ENCODE results near the gene GALNT7. TPM values are rescaled to one million over a fixed set of nuclear protein-coding genes. Genes with fewer than 3 reads are reported as not detected.

GALNT7 gene
- total RNA-seq, 1 donor from 2014 or later: 26.0 TPM

DNA sequence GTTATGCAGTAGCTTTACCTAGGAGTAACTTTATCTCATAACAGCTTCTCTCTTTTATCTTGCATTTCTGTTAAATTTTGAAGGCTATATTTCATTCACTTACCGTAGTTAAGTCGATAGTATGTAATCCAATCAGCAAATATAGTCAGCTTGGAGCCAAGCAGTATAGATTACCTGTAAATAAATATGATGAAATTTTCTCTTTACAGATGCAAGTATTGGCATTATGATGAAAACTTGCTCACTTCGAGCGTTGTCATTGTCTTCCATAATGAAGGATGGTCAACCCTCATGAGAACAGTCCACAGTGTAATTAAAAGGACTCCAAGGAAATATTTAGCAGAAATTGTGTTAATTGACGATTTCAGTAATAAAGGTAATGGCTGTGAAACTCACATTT, 123.3 kb downstream of the GALNT7 start:
- peaks cover 4% of the 10 kb centered on the region for H3K9me3 Mint-ChIP-seq (ENCODE audit: low read depth)
- no peaks in the 10 kb centered on the region for H3K4me1 Mint-ChIP-seq (ENCODE audit: low read depth)
- no peak overlapping the region for H3K27ac Mint-ChIP-seq (ENCODE audit: unreplicated experiment)
- no peak overlapping the region for H3K4me3 Mint-ChIP-seq (ENCODE audit: unreplicated experiment)
- DNase-seq (ENCODE audit: low spot score): no peak
- TF ChIP-seq, protein P1, sequence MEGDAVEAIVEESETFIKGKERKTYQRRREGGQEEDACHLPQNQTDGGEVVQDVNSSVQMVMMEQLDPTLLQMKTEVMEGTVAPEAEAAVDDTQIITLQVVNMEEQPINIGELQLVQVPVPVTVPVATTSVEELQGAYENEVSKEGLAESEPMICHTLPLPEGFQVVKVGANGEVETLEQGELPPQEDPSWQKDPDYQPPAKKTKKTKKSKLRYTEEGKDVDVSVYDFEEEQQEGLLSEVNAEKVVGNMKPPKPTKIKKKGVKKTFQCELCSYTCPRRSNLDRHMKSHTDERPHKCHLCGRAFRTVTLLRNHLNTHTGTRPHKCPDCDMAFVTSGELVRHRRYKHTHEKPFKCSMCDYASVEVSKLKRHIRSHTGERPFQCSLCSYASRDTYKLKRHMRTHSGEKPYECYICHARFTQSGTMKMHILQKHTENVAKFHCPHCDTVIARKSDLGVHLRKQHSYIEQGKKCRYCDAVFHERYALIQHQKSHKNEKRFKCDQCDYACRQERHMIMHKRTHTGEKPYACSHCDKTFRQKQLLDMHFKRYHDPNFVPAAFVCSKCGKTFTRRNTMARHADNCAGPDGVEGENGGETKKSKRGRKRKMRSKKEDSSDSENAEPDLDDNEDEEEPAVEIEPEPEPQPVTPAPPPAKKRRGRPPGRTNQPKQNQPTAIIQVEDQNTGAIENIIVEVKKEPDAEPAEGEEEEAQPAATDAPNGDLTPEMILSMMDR (IDR thresholded peaks at IDR 0.05): no peak
- H3K27me3 Mint-ChIP-seq (ENCODE audit: low read depth): no peaks in the 10 kb centered on the region
- H3K36me3 Mint-ChIP-seq (ENCODE audit: low read depth): peaks cover 2% of the 10 kb centered on the region

DNA sequence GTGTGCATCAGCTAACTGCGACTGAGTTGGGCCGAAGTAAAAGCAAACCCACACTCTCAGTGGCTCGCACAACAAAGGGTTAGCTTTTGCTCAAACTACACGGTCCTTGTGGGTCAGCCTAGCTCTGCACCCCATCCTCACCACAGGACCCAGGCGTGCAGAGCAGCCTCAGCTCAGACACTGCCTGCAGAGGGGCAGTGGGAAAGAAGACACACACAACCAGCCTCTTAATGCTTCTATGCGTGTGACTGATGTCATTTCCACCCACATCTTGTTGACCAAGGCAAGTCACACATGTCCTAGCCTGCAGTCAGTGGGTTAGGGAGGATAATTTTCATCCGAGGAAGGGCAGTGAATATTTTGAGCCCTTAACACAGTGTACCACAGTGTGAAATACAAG, 125.1 kb downstream of the GALNT7 start:
- Mint-ChIP-seq H3K4me3 (ENCODE audit: unreplicated experiment) (no peak overlapping the region), H3K36me3 (ENCODE audit: low read depth) (peaks cover 4% of the 10 kb centered on the region), H3K9me3 (ENCODE audit: low read depth) (no peaks in the 10 kb centered on the region), H3K27me3 (ENCODE audit: low read depth) (no peaks in the 10 kb centered on the region), H3K27ac (ENCODE audit: unreplicated experiment) (no peak overlapping the region), H3K4me1 (ENCODE audit: low read depth) (no peaks in the 10 kb centered on the region)
- TF ChIP-seq, protein P1 (IDR thresholded peaks at IDR 0.05): no peak
- DNase-seq (ENCODE audit: low spot score): no peak

DNA sequence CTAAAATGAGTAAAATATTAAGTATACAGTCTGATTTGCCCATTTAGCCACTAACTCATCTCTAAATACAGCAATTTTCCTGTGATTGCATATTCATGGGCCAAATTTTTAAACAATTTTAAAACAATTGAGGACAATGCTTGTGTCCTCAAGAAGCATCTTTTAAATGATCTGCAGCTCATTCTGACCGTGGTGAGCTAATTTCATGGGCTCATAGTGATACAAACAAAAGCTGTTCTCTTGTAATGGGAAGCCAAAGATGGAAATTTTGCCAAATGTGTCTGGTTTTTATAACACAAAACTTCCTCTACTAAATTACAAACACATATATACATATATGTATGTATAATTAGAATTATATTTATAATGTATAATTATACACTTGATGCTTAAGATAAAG, 125.8 kb downstream of the GALNT7 start:
- TF ChIP-seq, protein P1 (IDR thresholded peaks at IDR 0.05): no peak
- Mint-ChIP-seq H3K27me3 (ENCODE audit: low read depth) (no peaks in the 10 kb centered on the region), H3K4me3 (ENCODE audit: unreplicated experiment) (no peak overlapping the region), H3K9me3 (ENCODE audit: low read depth) (no peaks in the 10 kb centered on the region), H3K36me3 (ENCODE audit: low read depth) (peaks cover 4% of the 10 kb centered on the region), H3K4me1 (ENCODE audit: low read depth) (no peaks in the 10 kb centered on the region), H3K27ac (ENCODE audit: unreplicated experiment) (no peak overlapping the region)
- no peak for DNase-seq (ENCODE audit: low spot score)

- TF ChIP-seq, protein P1 (IDR thresholded peaks at IDR 0.05): peak; percentile 88
- no peak overlapping the region for H3K4me3 Mint-ChIP-seq (ENCODE audit: unreplicated experiment)
- no peak for DNase-seq (ENCODE audit: low spot score)
- no peaks in the 10 kb centered on the region for H3K27me3 Mint-ChIP-seq (ENCODE audit: low read depth)
- peaks cover 12% of the 10 kb centered on the region for H3K36me3 Mint-ChIP-seq (ENCODE audit: low read depth)
- H3K4me1 Mint-ChIP-seq (ENCODE audit: low read depth): peaks cover 6% of the 10 kb centered on the region
- H3K27ac Mint-ChIP-seq (ENCODE audit: unreplicated experiment): no peak overlapping the region
- peaks cover 9% of the 10 kb centered on the region for H3K9me3 Mint-ChIP-seq (ENCODE audit: low read depth)
Measured at GRCh38 chr4:173301518-173302201, 133.0 kb downstream of the GALNT7 start.

- H3K4me1 Mint-ChIP-seq (ENCODE audit: low read depth): no peaks in the 10 kb centered on the region
- H3K27ac Mint-ChIP-seq (ENCODE audit: unreplicated experiment): no peak overlapping the region
- H3K4me3 Mint-ChIP-seq (ENCODE audit: unreplicated experiment): no peak overlapping the region
- TF ChIP-seq, protein P1 (IDR thresholded peaks at IDR 0.05): no peak
- peaks cover 9% of the 10 kb centered on the region for H3K9me3 Mint-ChIP-seq (ENCODE audit: low read depth)
- H3K27me3 Mint-ChIP-seq (ENCODE audit: low read depth): no peaks in the 10 kb centered on the region
- H3K36me3 Mint-ChIP-seq (ENCODE audit: low read depth): peaks cover 9% of the 10 kb centered on the region
- DNase-seq (ENCODE audit: low spot score): no peak
Measured at GRCh38 chr4:173307778-173308177, 139.2 kb downstream of the GALNT7 start.
